ENCODE results near the gene DLG1.

The DLG1 gene

DNA sequence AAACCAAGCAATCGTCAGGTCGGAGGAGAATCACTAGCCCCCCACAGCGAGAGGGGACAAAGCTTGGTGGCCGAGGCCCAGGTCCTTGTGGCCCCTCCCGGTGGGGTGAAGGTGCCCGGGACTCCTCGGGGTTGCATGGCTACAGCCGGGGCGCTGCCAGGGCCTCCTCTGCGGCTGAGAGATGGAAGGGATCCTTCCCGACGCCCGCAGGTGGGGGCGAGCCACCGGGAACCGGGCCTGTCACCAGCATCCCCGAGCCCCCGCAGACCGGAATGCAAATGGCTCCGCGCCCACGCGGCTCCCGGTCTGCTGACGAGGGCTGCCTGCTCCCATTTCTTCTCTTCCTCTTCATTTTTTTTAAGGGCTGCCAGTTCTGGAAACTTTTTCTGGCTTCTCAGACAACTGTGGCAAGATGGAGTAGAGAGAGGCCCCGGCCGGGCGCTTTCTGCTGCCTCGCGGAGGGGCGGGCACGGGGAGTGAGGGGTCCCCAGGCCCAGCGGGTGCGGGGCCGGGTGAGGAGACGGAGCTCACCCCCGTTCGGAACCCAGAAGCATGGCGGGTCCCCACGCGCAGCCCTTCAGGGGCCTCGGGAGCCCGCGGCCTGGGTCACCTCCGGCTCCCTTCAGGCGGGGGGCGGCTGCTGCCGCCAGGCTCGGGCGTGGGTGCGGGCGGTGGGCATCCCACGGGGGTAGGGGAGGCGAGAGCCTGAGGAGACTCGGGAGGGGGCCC is 296.3 kb downstream of the DLG1 start:
- ChIA-PET POLR2A (ENCODE audit: low non-redundant PET) (no interaction called here), CTCF (interaction anchor here (0.6 to 3.4 kb wide), 4 partner anchors 17 to 753 kb away, joined by 3 to 32 read pairs (median 4); partner anchors contain the start of gene MELTF)
- TF ChIP-seq, protein P1, sequence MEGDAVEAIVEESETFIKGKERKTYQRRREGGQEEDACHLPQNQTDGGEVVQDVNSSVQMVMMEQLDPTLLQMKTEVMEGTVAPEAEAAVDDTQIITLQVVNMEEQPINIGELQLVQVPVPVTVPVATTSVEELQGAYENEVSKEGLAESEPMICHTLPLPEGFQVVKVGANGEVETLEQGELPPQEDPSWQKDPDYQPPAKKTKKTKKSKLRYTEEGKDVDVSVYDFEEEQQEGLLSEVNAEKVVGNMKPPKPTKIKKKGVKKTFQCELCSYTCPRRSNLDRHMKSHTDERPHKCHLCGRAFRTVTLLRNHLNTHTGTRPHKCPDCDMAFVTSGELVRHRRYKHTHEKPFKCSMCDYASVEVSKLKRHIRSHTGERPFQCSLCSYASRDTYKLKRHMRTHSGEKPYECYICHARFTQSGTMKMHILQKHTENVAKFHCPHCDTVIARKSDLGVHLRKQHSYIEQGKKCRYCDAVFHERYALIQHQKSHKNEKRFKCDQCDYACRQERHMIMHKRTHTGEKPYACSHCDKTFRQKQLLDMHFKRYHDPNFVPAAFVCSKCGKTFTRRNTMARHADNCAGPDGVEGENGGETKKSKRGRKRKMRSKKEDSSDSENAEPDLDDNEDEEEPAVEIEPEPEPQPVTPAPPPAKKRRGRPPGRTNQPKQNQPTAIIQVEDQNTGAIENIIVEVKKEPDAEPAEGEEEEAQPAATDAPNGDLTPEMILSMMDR (conservative IDR thresholded peaks at IDR 0.05; ENCODE audit: low read depth): no peak

DNA sequence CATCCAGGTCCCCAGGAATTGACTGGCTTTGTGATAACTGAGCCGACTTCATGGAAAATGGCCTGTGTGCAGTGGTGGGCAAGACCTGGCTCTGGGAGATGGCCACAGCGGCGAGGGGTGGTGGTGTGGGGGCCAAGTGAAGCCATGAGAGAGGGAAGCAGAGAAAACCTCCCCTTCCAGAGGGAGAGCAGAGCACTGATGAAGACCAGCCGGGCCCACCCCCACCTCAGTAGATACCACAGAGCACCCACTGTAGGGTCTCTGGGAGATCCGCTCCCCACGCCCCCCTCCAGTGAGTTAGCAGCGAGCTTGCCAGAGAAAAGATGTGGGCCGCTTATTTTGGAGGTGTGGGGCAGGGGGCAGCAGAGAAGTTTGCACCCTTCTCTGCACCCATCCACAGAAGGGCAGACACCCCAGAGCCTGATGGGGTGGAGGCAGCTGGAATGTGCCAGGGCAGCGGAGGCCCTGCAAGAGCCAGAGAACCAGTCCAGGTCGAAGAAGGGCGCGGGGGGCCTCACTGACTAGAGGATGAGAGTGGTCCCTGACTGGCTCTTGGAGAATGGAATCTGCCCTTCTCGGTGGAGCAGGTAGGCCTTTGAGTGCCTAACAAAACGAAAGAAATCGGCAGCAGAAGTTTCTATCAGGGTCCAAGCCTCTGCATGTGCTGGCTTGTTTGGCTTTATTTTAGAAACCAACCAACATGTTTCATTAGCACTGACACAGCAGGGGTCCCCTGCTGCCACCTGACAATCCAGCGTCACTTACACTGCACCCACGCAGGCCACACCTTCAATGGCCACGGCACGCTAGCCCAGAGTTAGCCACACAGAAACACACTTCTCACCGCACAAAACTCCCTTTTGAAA is 297.1 kb downstream of the DLG1 start:
- TF ChIP-seq, protein P1 (conservative IDR thresholded peaks at IDR 0.05; ENCODE audit: low read depth): no peak
- no peak for DNase-seq (ENCODE audit: low spot score)
- ChIA-PET POLR2A (ENCODE audit: low non-redundant PET) (no interaction called here), CTCF (interaction anchor here (1.2 kb wide), 1 partner anchor 29 kb away, joined by 6 read pairs; the partner anchor contains the start of gene MELTF)
- peak overlapping the region; percentile 81 for H3K27ac ChIP-seq

More for the DNA sequence above, 296.3 kb downstream of the DLG1 start:
- peak overlapping the region; percentile 81 for H3K27ac ChIP-seq
- no peak for DNase-seq (ENCODE audit: low spot score)

DNA sequence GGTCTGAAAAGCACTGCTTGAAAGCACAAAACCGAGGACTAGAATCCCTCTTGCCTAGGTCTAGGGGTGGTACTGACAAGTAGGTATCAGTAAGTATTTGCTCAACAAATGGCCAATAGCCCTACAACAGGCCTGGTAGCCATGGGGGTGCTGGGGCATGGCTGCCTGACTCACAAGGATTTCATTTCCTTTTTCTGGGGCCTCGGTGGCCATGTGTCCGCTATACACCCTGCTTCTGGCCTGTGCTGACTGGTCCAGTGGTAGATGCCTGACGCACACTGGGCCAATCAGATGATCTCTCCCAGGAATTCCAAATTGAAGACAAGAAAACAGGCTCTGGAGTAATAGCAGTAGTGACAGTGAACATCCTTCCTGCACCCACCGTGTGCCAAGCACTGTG is 298.2 kb downstream of the DLG1 start:
- peak overlapping the region; percentile 47 for H3K27ac ChIP-seq
- POLR2A ChIA-PET (ENCODE audit: low non-redundant PET): no interaction called here
- CTCF ChIA-PET: interaction anchor here (1.2 kb wide), 1 partner anchor 30 kb away, joined by 6 read pairs; the partner anchor contains the start of gene MELTF
- DNase-seq (ENCODE audit: low spot score): peak; percentile 50
- TF ChIP-seq, protein P1 (conservative IDR thresholded peaks at IDR 0.05; ENCODE audit: low read depth): no peak

DNA sequence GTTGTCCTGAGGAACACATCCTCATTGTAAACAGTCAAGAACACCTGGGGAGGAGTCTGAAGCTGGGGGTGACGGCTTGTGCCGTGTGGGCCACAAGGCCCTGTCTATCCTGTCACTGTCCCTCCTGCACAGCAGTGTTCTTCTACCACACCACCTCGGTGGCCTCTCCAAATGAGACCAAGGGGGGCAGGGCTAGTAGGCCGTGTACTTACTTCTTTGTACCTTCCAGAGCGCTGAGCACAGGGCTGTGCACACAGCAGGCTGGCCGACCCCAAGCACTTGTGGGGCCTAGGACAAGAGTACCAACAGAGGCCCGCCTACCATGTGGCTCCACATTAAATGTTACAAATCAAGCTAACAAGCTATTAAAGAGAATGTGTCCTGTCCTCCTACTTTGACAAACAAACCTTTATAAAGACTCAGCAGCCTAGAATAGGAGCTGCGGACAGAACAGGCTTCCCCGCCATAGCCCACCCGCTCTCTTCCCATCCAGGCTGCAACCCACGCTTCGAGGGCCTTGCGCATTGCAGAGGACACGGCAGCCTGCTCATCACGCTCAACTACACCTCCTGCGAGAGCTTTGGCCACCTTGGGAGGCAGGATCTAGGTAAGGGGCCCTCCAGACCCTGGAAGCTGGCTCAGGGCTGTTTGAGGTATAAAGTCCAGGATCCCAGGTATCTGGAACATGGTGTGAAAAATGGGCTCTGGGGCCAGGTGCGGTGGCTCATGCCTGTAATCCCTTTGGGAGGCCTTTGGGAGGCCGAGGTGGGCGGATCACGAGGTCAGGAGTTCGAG is 299.2 kb downstream of the DLG1 start:
- CTCF ChIA-PET: no interaction called here
- POLR2A ChIA-PET (ENCODE audit: low non-redundant PET): interaction anchor here (0.5 kb wide), 1 partner anchor 153 kb away, joined by 3 read pairs; no protein-coding TSS in a partner anchor
- peak overlapping the region; percentile 47; the same call in 1 of the 2 replicates for H3K27ac ChIP-seq
- TF ChIP-seq, protein P1 (conservative IDR thresholded peaks at IDR 0.05; ENCODE audit: low read depth): no peak
- no peak for DNase-seq (ENCODE audit: low spot score)

DNA sequence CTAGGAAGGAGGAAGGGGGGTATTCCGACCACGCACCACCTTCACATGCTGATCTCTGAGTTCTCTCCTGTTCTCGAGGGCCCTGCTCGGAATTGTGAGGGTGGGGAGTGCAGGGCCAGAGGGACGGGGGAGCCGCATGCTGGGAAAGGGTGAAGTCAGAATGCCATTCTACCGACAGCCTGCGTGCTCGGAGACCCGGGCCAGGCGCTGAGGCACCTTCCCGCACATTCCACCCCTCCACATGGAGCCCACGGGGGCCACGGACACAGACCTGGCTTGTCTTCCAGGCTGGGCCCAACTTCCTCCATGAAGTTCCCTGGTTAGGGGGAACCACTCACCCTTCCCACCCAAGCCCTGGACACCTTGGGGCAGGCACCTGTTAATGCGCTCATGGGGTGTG is 301.1 kb downstream of the DLG1 start:
- ChIA-PET CTCF (no interaction called here), POLR2A (ENCODE audit: low non-redundant PET) (no interaction called here)

More for the DNA sequence above, 301.1 kb downstream of the DLG1 start:
- peak overlapping the region; percentile 79 for H3K27ac ChIP-seq
- DNase-seq (ENCODE audit: low spot score): no peak
- TF ChIP-seq, protein P1 (conservative IDR thresholded peaks at IDR 0.05; ENCODE audit: low read depth): no peak
